Prostate gland (tissue), 2 donors: ENCODE results near the gene CERCAM.

ENCODE experiments used
- POLR2AphosphoS5 ChIP-seq: sonication (generic); formaldehyde crosslinking; IDR thresholded peaks from one replicate; pipeline ENCODE4 v1.6.1; 2017; ENCODE audit warnings: antibody characterized with exemption
- TF ChIP-seq, protein P1 (sequence below), 4 experiments: fragments of 200-600 bp in 2 of 4; fragments of 450-650 bp in 2 of 4; sonication (generic) in 2 of 4; IDR thresholded peaks; 1 replicate in 3 of 4; 2 replicates in 1 of 4; pipeline ENCODE4 v1.5.1; 2016 to 2019; ENCODE audit warnings: antibody characterized with exemption in 4 of 4, mild to moderate bottlenecking in 2 of 4, moderate library complexity in 2 of 4

GRCh38 chr9:128397831-128398230 lies 22.8 kb upstream of the CERCAM start:
- TF ChIP-seq, protein P1, sequence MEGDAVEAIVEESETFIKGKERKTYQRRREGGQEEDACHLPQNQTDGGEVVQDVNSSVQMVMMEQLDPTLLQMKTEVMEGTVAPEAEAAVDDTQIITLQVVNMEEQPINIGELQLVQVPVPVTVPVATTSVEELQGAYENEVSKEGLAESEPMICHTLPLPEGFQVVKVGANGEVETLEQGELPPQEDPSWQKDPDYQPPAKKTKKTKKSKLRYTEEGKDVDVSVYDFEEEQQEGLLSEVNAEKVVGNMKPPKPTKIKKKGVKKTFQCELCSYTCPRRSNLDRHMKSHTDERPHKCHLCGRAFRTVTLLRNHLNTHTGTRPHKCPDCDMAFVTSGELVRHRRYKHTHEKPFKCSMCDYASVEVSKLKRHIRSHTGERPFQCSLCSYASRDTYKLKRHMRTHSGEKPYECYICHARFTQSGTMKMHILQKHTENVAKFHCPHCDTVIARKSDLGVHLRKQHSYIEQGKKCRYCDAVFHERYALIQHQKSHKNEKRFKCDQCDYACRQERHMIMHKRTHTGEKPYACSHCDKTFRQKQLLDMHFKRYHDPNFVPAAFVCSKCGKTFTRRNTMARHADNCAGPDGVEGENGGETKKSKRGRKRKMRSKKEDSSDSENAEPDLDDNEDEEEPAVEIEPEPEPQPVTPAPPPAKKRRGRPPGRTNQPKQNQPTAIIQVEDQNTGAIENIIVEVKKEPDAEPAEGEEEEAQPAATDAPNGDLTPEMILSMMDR (IDR thresholded peaks at IDR 0.05) = no peak
- no peak for TF ChIP-seq POLR2AphosphoS5
